Measurements from ENCODE around the gene KRTAP17-1.

- no peak for TF ChIP-seq YY1 (IDR thresholded peaks at IDR 0.05; ENCODE audit: insufficient read depth, insufficient read length)
- TF ChIP-seq ZNF274 (IDR thresholded peaks at IDR 0.05; ENCODE audit: low read depth, low read length) = no peak
- TF ChIP-seq SUZ12 (IDR thresholded peaks at IDR 0.05; ENCODE audit: extremely low read depth, insufficient read depth, insufficient read length) = no peak
Measured at GRCh38 chr17:41333836-41334235, 18.3 kb upstream of the KRTAP17-1 start.

All from NT2/D1 (cell line).